ENCODE measurements around the gene GRK6. TPM values are rescaled to one million over a fixed set of nuclear protein-coding genes. Genes with fewer than 3 reads are reported as not detected.
"Not testable (repeated sequence)": the region's sequence is repeated elsewhere in the genome, so short reads cannot be mapped to it uniquely, and the experiment has no call there.

The GRK6 gene
- total RNA-seq, 3 donors from 2014 or later, result 21.3 to 25.0 (median 22.1) TPM

DNA sequence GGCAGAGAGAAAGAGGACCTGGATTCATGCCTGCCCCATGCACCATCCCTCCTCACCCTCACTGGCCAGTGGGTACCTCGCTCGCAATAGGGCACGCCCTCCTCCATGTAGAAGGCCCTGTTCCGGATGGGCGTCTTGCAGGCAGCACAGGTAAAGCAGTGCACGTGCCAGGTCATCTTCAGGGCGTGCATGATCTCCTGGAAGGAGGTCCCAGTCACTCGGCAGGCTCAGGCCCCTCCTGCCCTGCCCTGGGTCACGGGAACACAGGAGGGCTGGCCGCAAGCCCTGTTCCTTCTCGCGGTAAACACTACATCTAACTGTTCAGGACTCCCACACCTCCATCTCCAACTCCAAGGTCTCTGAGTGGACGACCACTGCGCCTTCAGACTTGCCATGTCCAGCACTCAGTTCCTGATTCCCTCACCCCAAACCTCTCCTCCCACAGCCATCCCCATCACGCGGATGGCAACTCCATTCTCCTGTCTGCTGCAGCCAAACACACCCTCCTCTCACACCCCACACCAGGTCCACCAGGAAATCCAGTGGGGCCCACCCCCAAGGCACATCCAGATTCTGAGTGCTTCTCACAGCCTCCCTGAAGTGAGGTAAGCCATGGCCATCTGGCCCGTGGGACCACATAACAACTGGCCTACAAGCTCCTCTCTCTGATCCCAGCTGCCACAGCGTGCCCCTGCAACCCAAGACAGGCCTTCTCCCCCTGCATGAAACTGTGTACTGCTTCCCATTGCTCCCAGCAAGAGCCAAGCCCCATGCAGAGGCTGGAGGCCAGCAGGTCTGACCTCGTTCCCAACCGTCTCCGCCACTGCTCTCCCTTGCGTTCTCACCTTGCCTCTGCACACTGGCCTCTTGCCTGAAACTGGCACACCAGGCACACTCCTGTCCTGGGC is 57.8 kb downstream of the GRK6 start:
- Histone ChIP-seq H3K36me3 (no peaks in the 10 kb centered on the region), H3K9me3 (no peaks in the 10 kb centered on the region), H3K27ac (no peak overlapping the region), H3K4me3 (no peak overlapping the region), H3K4me1 (peaks cover 0 to 3% of the 10 kb centered on the region in 2 donors), H3K27me3 (no peaks in the 10 kb centered on the region)
- intact Hi-C loops (cut with DNase I; ENCODE audit: low total_unique reads), result no loop called here
- DNase-seq (ENCODE audit: low spot score in 2 of 2), result no peak
- TF ChIP-seq, protein P1, sequence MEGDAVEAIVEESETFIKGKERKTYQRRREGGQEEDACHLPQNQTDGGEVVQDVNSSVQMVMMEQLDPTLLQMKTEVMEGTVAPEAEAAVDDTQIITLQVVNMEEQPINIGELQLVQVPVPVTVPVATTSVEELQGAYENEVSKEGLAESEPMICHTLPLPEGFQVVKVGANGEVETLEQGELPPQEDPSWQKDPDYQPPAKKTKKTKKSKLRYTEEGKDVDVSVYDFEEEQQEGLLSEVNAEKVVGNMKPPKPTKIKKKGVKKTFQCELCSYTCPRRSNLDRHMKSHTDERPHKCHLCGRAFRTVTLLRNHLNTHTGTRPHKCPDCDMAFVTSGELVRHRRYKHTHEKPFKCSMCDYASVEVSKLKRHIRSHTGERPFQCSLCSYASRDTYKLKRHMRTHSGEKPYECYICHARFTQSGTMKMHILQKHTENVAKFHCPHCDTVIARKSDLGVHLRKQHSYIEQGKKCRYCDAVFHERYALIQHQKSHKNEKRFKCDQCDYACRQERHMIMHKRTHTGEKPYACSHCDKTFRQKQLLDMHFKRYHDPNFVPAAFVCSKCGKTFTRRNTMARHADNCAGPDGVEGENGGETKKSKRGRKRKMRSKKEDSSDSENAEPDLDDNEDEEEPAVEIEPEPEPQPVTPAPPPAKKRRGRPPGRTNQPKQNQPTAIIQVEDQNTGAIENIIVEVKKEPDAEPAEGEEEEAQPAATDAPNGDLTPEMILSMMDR (IDR thresholded peaks at IDR 0.05), result no peak
- no peak for TF ChIP-seq POLR2A (IDR thresholded peaks at IDR 0.05)
- no peak for TF ChIP-seq POLR2AphosphoS5 (IDR thresholded peaks at IDR 0.05)

DNA sequence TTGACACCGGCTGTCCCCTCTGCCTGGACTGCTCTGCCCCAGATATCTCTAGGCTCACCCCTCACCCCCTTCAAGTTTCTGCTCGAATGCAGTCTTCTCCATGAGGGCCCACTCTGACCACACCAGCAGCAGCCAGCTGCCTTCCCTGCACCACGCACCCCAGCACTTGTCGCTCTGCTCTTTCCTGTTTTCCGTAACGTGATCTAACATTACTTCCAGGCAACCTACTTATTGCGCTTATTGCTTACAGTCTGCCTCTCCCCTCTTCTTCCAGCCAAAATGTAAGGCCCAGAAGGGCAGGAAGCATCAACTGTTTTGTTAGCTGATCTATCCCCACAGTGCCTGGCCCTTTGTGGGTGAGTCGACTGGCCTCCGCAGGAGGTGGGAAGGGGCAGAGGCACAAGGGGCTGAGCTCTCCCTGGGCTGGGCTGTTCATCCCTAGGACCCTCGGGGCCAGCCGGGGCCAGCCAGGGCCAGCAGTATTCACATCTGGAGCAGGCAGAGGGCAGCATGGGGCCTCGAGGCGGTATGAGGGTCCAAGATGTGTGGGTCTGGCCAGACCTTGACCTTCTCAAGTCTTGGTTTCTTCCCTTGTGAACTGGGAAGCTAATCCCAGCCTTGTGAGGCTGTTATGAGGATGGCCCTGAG is 58.5 kb downstream of the GRK6 start:
- TF ChIP-seq POLR2AphosphoS5 (IDR thresholded peaks at IDR 0.05) (no peak), POLR2A (IDR thresholded peaks at IDR 0.05) (no peak)
- TF ChIP-seq, protein P1 (IDR thresholded peaks at IDR 0.05), result no peak
- Histone ChIP-seq H3K27me3 (no peaks in the 10 kb centered on the region), H3K4me1 (no peaks in the 10 kb centered on the region), H3K9me3 (no peaks in the 10 kb centered on the region), H3K27ac (no peak overlapping the region), H3K4me3 (no peak overlapping the region), H3K36me3 (no peaks in the 10 kb centered on the region)
- no peak for DNase-seq (ENCODE audit: low spot score in 2 of 2)
- intact Hi-C loops (cut with DNase I; ENCODE audit: low total_unique reads), result no loop called here

DNA sequence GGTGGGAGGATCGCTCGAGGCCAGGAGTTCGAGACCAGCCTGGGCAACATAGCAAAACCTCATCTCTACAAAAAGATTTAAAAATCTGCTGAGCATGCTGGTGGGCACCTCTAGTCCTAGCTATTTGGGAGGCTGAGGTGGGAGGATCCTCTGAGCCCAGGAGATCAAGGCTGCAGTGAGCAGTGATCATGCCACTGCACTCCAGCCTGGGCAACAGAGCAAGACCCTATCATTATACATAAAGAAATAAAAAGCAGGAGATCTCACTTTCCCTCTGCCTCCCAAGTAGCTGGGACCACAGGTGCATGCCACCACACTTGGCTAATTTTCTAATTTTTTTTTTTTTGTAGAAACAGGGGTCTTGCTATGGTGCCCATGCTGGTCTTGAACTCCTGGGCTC is 59.3 kb downstream of the GRK6 start:
- H3K27ac ChIP-seq; H3K4me3 ChIP-seq; H3K4me1 ChIP-seq; H3K9me3 ChIP-seq; H3K36me3 ChIP-seq; intact Hi-C loops (cut with DNase I; ENCODE audit: low total_unique reads); H3K27me3 ChIP-seq; DNase-seq (ENCODE audit: low spot score in 2 of 2): not testable (repeated sequence)

DNA sequence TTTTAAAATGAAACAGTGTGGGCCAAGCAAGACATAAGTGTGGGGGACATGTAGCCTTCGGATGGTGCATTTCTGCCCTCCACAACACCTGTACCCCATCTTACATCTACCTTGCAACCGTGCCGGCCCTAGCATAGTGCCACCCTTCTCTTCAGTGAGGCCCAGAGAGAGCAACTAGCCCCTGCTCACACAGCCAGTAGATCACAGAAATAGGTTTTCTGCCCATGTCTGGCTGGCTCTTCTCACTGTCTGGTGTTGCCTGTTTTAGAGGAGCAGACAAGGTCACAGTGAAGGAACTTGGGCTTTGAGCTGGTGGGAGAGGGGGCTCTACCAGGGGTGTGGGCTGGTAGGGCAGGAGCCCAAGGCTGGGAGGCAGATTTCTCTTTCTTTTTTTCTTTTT is 59.8 kb downstream of the GRK6 start:
- Histone ChIP-seq H3K36me3 (no peaks in the 10 kb centered on the region), H3K4me3 (no peak overlapping the region), H3K27ac (no peak overlapping the region), H3K4me1 (no peaks in the 10 kb centered on the region), H3K9me3 (no peaks in the 10 kb centered on the region), H3K27me3 (no peaks in the 10 kb centered on the region)
- TF ChIP-seq, protein P1 (IDR thresholded peaks at IDR 0.05), result no peak
- TF ChIP-seq POLR2AphosphoS5 (IDR thresholded peaks at IDR 0.05) (no peak), POLR2A (IDR thresholded peaks at IDR 0.05) (no peak)
- DNase-seq (ENCODE audit: low spot score in 2 of 2), result no peak
- intact Hi-C loops (cut with DNase I; ENCODE audit: low total_unique reads), result no loop called here

DNA sequence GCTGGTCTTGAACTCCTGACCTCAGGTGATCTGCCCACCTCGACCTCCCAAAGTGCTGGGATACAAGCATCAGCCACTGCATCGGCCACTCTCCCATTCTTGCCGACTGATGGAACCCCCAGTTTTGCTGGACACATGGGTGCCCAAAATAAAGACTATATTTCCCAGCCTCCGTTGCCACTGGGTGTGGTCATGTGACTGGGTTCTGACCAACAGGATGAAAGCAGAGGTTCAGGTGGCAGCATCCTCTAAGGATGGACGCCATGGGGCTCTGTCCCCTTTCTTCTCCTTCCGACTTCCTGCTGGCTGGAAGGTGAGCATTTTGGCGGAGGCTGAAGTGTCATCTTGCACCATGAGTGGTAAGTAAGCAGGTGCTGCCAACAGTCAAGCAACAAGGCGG is 60.7 kb downstream of the GRK6 start:
- no peak overlapping the region for H3K4me3 ChIP-seq
- no peaks in the 10 kb centered on the region for H3K4me1 ChIP-seq
- intact Hi-C loops (cut with DNase I; ENCODE audit: low total_unique reads), result no loop called here
- H3K27me3 ChIP-seq, result no peaks in the 10 kb centered on the region
- no peak for DNase-seq (ENCODE audit: low spot score in 2 of 2)
- H3K36me3 ChIP-seq, result no peaks in the 10 kb centered on the region
- H3K27ac ChIP-seq, result no peak overlapping the region
- TF ChIP-seq POLR2A (IDR thresholded peaks at IDR 0.05), result no peak
- TF ChIP-seq, protein P1 (IDR thresholded peaks at IDR 0.05), result no peak
- no peak for TF ChIP-seq POLR2AphosphoS5 (IDR thresholded peaks at IDR 0.05)
- H3K9me3 ChIP-seq, result no peaks in the 10 kb centered on the region

Data from breast epithelium (tissue), 4 donors.